SU-DHL-6 (cell line): Measurements from ENCODE around the gene RUNX1.

Experiments
- H2AFZ ChIP-seq: fragments of 200-600 bp; sonication (generic); 2 replicates; pipeline ENCODE4 v1.6.1; 2014; ENCODE audit warnings: low read depth, mild to moderate bottlenecking, moderate library complexity, mixed read lengths, antibody characterized with exemption, low read length; ENCODE audit not compliant: severe bottlenecking
- H3F3A ChIP-seq: fragments of 200-600 bp; shearing (Covaris generic); 2 replicates; pipeline ENCODE4 v1.6.0; 2016; ENCODE audit warnings: antibody characterized with exemption, mild to moderate bottlenecking; ENCODE audit not compliant: insufficient read depth
- H3K27ac ChIP-seq: fragments of 200-600 bp; sonication (generic); 2 replicates; pipeline ENCODE4 v1.5.1; 2016; ENCODE audit warnings: low read depth, mild to moderate bottlenecking, low read length, moderate library complexity, mixed read lengths
- H3K27me3 ChIP-seq: fragments of 200-600 bp; sonication (generic), shearing (Covaris generic); 2 replicates; pipeline ENCODE4 v1.6.0; 2014; ENCODE audit warnings: mild to moderate bottlenecking, low read length
- H3K36me3 ChIP-seq: fragments of 200-600 bp; sonication (generic); 2 replicates; pipeline ENCODE4 v1.6.1; 2014; ENCODE audit warnings: mild to moderate bottlenecking, low read length, mixed read lengths
- H3K4me2 ChIP-seq: fragments of 300-600, 200-600 bp; shearing (Covaris generic), sonication (generic); 2 replicates; pipeline ENCODE4 v1.6.0; 2014; ENCODE audit warnings: low read length, low read depth, mild to moderate bottlenecking; ENCODE audit not compliant: poor library complexity, severe bottlenecking
- H3K4me3 ChIP-seq: fragments of 200-600 bp; sonication (generic); 2 replicates; pipeline ENCODE4 v1.5.1; 2014; ENCODE audit warnings: antibody characterized with exemption, low read length, mild to moderate bottlenecking, mixed read lengths; ENCODE audit not compliant: insufficient read depth, poor library complexity, severe bottlenecking
- H3K79me2 ChIP-seq: fragments of 200-600 bp; sonication (generic); 2 replicates; pipeline ENCODE4 v1.6.1; 2014; ENCODE audit warnings: mild to moderate bottlenecking, low read length, moderate library complexity; ENCODE audit not compliant: insufficient read depth
- H3K9ac ChIP-seq: fragments of 200-600 bp; sonication (generic); 2 replicates; pipeline ENCODE4 v1.7.0; 2014; ENCODE audit warnings: mild to moderate bottlenecking, low read length
- H3K9me2 ChIP-seq: fragments of 200-600 bp; sonication (generic); replicated peaks from 2 replicates; pipeline ENCODE4 v1.6.1; 2014; ENCODE audit warnings: low read length; ENCODE audit not compliant: insufficient read depth
- H3K9me3 ChIP-seq: fragments of 200-600 bp; sonication (generic); 2 replicates; pipeline ENCODE4 v1.6.1; 2014; ENCODE audit warnings: low read length, mixed read lengths; ENCODE audit not compliant: insufficient read depth
- H4K20me1 ChIP-seq: fragments of 200-600 bp; sonication (generic); 2 replicates; pipeline ENCODE4 v1.6.1; 2014; ENCODE audit warnings: low read depth, mild to moderate bottlenecking, antibody characterized with exemption, low read length, moderate library complexity, mixed read lengths
- CTCF ChIP-seq: fragments of 200-600 bp; sonication (generic); IDR thresholded peaks from one replicate; pipeline ENCODE4 v1.5.1; 2017; ENCODE audit warnings: antibody characterized with exemption, mild to moderate bottlenecking, low read length, moderate library complexity; ENCODE audit not compliant: insufficient read depth, poor library complexity, severe bottlenecking
- EZH2phosphoT487 ChIP-seq: fragments of 200-600 bp; sonication (generic), shearing (Covaris generic); conservative IDR thresholded peaks from 2 replicates; pipeline ENCODE4 v1.6.1; 2018; ENCODE audit warnings: mild to moderate bottlenecking, antibody characterized with exemption, low read length, moderate library complexity, mixed read lengths

RUNX1 gene

DNA sequence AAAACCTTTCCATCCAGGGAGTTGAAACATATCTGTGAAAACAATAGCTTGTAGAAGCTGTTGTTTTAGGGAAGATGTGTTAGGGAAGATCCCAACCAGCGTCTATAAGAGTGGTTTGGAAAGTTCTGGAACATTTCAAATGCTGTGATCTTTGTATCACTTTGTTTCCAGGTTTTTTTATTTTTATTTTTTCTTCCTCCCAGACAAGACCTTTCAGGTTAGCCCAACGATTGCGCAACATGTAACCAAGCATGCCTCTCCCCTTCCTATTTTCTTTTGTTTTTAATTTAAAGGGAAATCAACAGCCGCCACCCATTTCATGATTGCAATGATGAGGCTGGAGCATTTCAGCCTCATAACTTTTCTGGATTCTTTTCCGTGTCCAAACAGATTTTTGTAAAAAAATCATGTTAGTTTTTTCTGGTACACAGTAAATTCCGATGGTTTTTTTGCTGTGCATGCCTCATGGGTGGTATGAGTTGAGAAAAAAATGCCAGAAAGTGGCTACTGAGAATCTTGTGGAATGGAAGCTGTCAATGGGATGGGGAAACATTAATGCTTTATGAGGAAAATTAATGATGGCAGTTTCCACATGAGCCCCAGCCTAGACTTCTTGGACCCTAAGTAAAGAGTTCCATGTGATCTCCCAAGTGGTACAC is 109.3 kb downstream of the RUNX1 start:
- H3K9ac ChIP-seq = no peak overlapping the region
- no peaks in the 10 kb centered on the region for H3K27me3 ChIP-seq
- no peaks in the 10 kb centered on the region for H3K36me3 ChIP-seq
- peaks cover 79% of the 10 kb centered on the region for H3K79me2 ChIP-seq
- H4K20me1 ChIP-seq = no peaks in the 10 kb centered on the region; the same call in 1 of the 2 replicates
- H3F3A ChIP-seq = no peaks in the 10 kb centered on the region
- H3K4me2 ChIP-seq = no peak overlapping the region
- no peaks in the 10 kb centered on the region for H3K9me3 ChIP-seq
- no peak overlapping the region for H3K27ac ChIP-seq
- H3K9me2 ChIP-seq = no peaks in the 10 kb centered on the region
- H2AFZ ChIP-seq = no peak overlapping the region
- H3K4me3 ChIP-seq = no peak overlapping the region
- TF ChIP-seq EZH2phosphoT487 (no peak), CTCF (no peak)

DNA sequence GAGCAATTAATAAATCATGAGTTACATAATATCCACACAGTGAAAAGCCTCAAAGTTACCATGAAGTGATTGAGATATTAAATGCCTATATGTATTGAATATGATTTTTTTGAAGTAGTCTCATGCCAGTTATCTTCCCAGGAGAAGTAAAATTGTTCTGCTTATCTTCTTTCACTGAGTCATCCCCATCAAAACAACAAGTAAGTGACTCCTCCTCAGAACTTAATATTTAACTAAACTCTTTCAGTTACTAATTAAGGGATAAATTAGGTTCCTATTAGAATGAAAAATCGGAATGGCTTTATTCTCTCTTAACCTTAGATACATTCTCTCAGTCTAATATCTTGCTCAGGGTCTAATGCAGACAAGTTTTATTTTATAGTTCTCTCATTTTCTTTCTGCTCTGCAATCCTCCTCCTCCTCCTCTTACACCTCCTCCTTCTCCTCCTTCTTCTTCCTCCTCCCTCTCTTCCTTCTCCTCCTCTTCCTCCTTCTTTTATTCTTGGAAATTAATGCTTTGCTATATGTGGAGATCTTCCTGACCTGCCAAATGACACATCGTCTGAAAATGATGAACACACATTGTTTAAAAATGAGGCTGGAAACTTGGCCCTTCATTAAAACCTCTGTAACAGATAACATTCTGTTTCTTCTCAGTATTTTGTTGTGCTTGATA is 110.9 kb downstream of the RUNX1 start:
- TF ChIP-seq CTCF (no peak), EZH2phosphoT487 (no peak)
- Histone ChIP-seq H3K4me3 (no peak overlapping the region), H3K27ac (no peak overlapping the region), H3K4me2 (no peak overlapping the region), H3K27me3 (no peaks in the 10 kb centered on the region), H3K36me3 (no peaks in the 10 kb centered on the region), H2AFZ (no peak overlapping the region), H3F3A (no peaks in the 10 kb centered on the region), H3K9ac (no peak overlapping the region), H3K9me3 (no peaks in the 10 kb centered on the region), H3K79me2 (peaks cover 76% of the 10 kb centered on the region), H4K20me1 (no peaks in the 10 kb centered on the region; the same call in 1 of the 2 replicates), H3K9me2 (no peaks in the 10 kb centered on the region)

DNA sequence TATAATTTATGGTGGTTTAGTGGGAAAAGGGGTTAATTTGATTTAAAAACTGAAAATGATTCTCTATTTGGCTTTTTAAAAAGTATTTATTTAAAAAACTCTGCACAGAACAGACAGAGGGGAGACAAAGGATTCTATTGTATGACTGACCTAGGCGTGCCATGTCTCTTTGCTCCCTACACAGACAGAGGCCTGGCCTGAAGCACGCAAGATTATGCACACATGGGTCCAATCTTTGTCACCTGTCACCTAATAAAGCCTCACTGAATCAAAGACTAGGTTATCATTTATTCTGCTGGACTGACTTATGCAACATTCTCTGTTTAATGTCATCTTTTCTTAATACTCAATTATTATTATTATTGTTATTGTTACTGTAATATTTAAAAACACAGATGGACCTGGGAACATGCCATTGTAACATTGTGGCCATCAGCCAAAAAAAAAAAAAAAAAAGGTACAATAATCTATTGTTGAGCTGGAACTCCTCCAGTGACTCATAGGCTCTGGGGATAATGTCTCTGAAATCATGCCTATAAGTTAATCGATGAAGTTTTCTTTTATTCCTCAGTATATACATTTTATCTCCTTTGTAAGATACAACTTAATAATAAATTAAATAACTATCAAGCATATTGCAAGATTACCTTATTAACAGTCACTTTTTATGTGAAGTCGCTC is 112.1 kb downstream of the RUNX1 start:
- H3K27me3 ChIP-seq = no peaks in the 10 kb centered on the region
- no peak for TF ChIP-seq EZH2phosphoT487
- TF ChIP-seq CTCF = no peak
- H3K79me2 ChIP-seq = peaks cover 69% of the 10 kb centered on the region
- H3F3A ChIP-seq = no peaks in the 10 kb centered on the region
- no peak overlapping the region for H3K27ac ChIP-seq
- no peaks in the 10 kb centered on the region for H3K36me3 ChIP-seq
- H3K9me2 ChIP-seq = no peaks in the 10 kb centered on the region
- H3K4me3 ChIP-seq = no peak overlapping the region
- no peak overlapping the region for H3K9ac ChIP-seq
- H4K20me1 ChIP-seq = no peaks in the 10 kb centered on the region
- H3K4me2 ChIP-seq = no peak overlapping the region
- no peaks in the 10 kb centered on the region for H3K9me3 ChIP-seq
- no peak overlapping the region for H2AFZ ChIP-seq
